ENCODE measurements around the gene NUP210L. TPM values are rescaled to one million over a fixed set of nuclear protein-coding genes. Genes with fewer than 3 reads are reported as not detected.

Gene NUP210L
- total RNA-seq, 1 donor from 2014 or later = 0.04 TPM

- Mint-ChIP-seq H3K9me3 (no peaks in the 10 kb centered on the region), H3K27ac (no peak overlapping the region), H3K4me1 (peaks cover 21% of the 10 kb centered on the region), H3K4me3 (no peak overlapping the region), H3K36me3 (peaks cover 5% of the 10 kb centered on the region), H3K27me3 (ENCODE audit: low read depth) (no peaks in the 10 kb centered on the region)
- DNase-seq (ENCODE audit: low spot score in 2 of 2, unreplicated experiment in 2 of 2) = no peak
- no peak for TF ChIP-seq CTCF (IDR thresholded peaks at IDR 0.05; ENCODE audit: unreplicated experiment)
These were observed 200.0 kb downstream of the NUP210L start for GRCh38 chr1:153954826-153955225.

- peaks cover 5% of the 10 kb centered on the region for H3K36me3 Mint-ChIP-seq
- no peak for TF ChIP-seq CTCF (IDR thresholded peaks at IDR 0.05; ENCODE audit: unreplicated experiment)
- H3K27me3 Mint-ChIP-seq (ENCODE audit: low read depth) = no peaks in the 10 kb centered on the region
- H3K4me1 Mint-ChIP-seq = peaks cover 17% of the 10 kb centered on the region
- H3K4me3 Mint-ChIP-seq = no peak overlapping the region
- no peak overlapping the region for H3K27ac Mint-ChIP-seq
- H3K9me3 Mint-ChIP-seq = no peaks in the 10 kb centered on the region
- no peak for DNase-seq (ENCODE audit: low spot score in 2 of 2, unreplicated experiment in 2 of 2)
These were observed 201.0 kb downstream of the NUP210L start for GRCh38 chr1:153953859-153954365.

GRCh38 chr1:153951801-153952200 is 203.1 kb downstream of the NUP210L start:
- no peaks in the 10 kb centered on the region for H3K27me3 Mint-ChIP-seq (ENCODE audit: low read depth)
- H3K4me3 Mint-ChIP-seq = no peak overlapping the region
- no peak for TF ChIP-seq CTCF (IDR thresholded peaks at IDR 0.05; ENCODE audit: unreplicated experiment)
- no peaks in the 10 kb centered on the region for H3K9me3 Mint-ChIP-seq
- H3K36me3 Mint-ChIP-seq = peaks cover 8% of the 10 kb centered on the region
- H3K4me1 Mint-ChIP-seq = peaks cover 3% of the 10 kb centered on the region
- H3K27ac Mint-ChIP-seq = no peak overlapping the region
- DNase-seq (ENCODE audit: low spot score in 2 of 2, unreplicated experiment in 2 of 2) = no peak

GRCh38 chr1:153951183-153951582 is 203.7 kb downstream of the NUP210L start:
- Mint-ChIP-seq H3K27me3 (ENCODE audit: low read depth) (no peaks in the 10 kb centered on the region), H3K4me1 (no peaks in the 10 kb centered on the region), H3K9me3 (no peaks in the 10 kb centered on the region), H3K36me3 (peaks cover 8% of the 10 kb centered on the region), H3K4me3 (no peak overlapping the region), H3K27ac (no peak overlapping the region)
- TF ChIP-seq CTCF (IDR thresholded peaks at IDR 0.05; ENCODE audit: unreplicated experiment) = no peak
- DNase-seq (ENCODE audit: low spot score in 2 of 2, unreplicated experiment in 2 of 2) = no peak

- TF ChIP-seq CTCF (IDR thresholded peaks at IDR 0.05; ENCODE audit: unreplicated experiment) = peak; percentile 90
- Mint-ChIP-seq H3K27me3 (ENCODE audit: low read depth) (no peaks in the 10 kb centered on the region), H3K27ac (peak within 1 kb of the TSS; percentile 39)
These were observed 208.1 kb downstream of the NUP210L start, which contains the start of gene DENND4B for GRCh38 chr1:153946622-153947241. TSS of gene DENND4B (minus strand) at chr1:153946718. CDS start at chr1:153944374, 2,344 bp downstream.

More at GRCh38 chr1:153946622-153947241, 208.1 kb downstream of the NUP210L start, which contains the start of gene DENND4B:
- DNase-seq (ENCODE audit: low spot score in 2 of 2, unreplicated experiment in 2 of 2) = peak; percentile 55 to 79
- H3K4me3 Mint-ChIP-seq = peak within 1 kb of the TSS; percentile 78
- H3K36me3 Mint-ChIP-seq = peaks cover 8% of the 10 kb centered on the region
- H3K9me3 Mint-ChIP-seq = no peaks in the 10 kb centered on the region
- H3K4me1 Mint-ChIP-seq = peaks cover 13% of the 10 kb centered on the region

Measured in mesothelial cell of epicardium (in vitro differentiated cells).